Sigmoid colon (tissue), 7 donors: Measurements from ENCODE around the gene ROBO1. TPM values are rescaled to one million over a fixed set of nuclear protein-coding genes. Genes with fewer than 3 reads are reported as not detected.
"Not testable (repeated sequence)": the region's sequence is repeated elsewhere in the genome, so short reads cannot be mapped to it uniquely, and the experiment has no call there.

ENCODE experiments used
- DNase-seq: peaks from one replicate; pipeline ENCODE4 v3.0.0-alpha.2; 2019
- H3K27ac ChIP-seq, 4 donors: fragments of 200-600 bp; sonication (generic); one replicate each; pipeline ENCODE4 v1.5.1; 2016 to 2019; ENCODE audit warnings: mild to moderate bottlenecking in 1 of 4
- H3K27me3 ChIP-seq, 3 donors: fragments of 200-600 bp; sonication (generic); one replicate each; pipeline ENCODE4 v1.5.1; 2019; ENCODE audit warnings: mild to moderate bottlenecking in 1 of 3
- H3K36me3 ChIP-seq, 4 donors: fragments of 200-600 bp; sonication (generic); one replicate each; pipeline ENCODE4 v1.5.1; 2016 to 2019
- H3K4me1 ChIP-seq, 4 donors: fragments of 200-600 bp; sonication (generic); one replicate each; pipeline ENCODE4 v1.5.1; 2017 to 2019
- H3K4me3 ChIP-seq, 4 donors: fragments of 200-600 bp; sonication (generic); one replicate each; pipeline ENCODE4 v1.5.1; 2017 to 2019; ENCODE audit warnings: mild to moderate bottlenecking in 2 of 4, moderate library complexity in 1 of 4
- H3K9me3 ChIP-seq, 4 donors: fragments of 200-600 bp in 3 of 4; sonication (generic) in 3 of 4; one replicate each; pipeline versions ENCODE4 v1.5.1 to v1.6.1; 2013 to 2019
- EP300 ChIP-seq, 4 donors: sonication (generic); formaldehyde crosslinking; IDR thresholded peaks; one replicate each; pipeline ENCODE4 v1.6.1; 2017; ENCODE audit warnings: antibody characterized with exemption in 4 of 4
- POLR2A ChIP-seq, 2 donors: fragments of 450-650 bp; IDR thresholded peaks; one replicate each; pipeline ENCODE4 v1.6.1; 2016; ENCODE audit warnings: antibody characterized with exemption in 2 of 2, mild to moderate bottlenecking in 2 of 2, moderate library complexity in 2 of 2
- POLR2AphosphoS5 ChIP-seq, 4 donors: sonication (generic); formaldehyde crosslinking; IDR thresholded peaks; one replicate each; pipeline ENCODE4 v1.6.1; 2017; ENCODE audit warnings: antibody characterized with exemption in 4 of 4
- WGBS, 2 donors: extraction: QIAGEN DNeasy Blood & Tissue Kit; methylation state at CpG; one replicate each; pipeline ENCODE4 v1.1.7; 2013; 5-methylcytosine and 5-hydroxymethylcytosine counted together
- intact Hi-C: fragments of 100-400 bp; cut with DNase I; formaldehyde crosslinking; loops from one replicate; pipeline ENCODE4 v1.15.1; 2023
- polyA plus RNA-seq, 3 donors: library from polyadenylated mRNA; stranded (reverse); fragments of 200-250 nt; gene quantifications; one replicate each; pipeline ENCODE4 v1.2.3, GENCODE V29; 2013
- total RNA-seq, 4 donors: library from RNA; depleted of rRNA; stranded (reverse); fragments of >200 nt; gene quantifications; one replicate each; pipeline ENCODE4 v1.1.0, GENCODE V29; 2016
- TF ChIP-seq, protein P1 (sequence below), 4 experiments: fragments of 450-650 bp in 3 of 4; fragments of 200-600 bp in 1 of 4; IDR thresholded peaks; one replicate each; pipeline ENCODE4 v1.5.1; 2016 to 2019; ENCODE audit warnings: antibody characterized with exemption in 4 of 4, mild to moderate bottlenecking in 3 of 4, moderate library complexity in 2 of 4
- donor health status: healthy with polysubstance abuse.
- donor health status: Bipolar disorder and iron deficiency.
- donor health status: healthy.

ROBO1 gene
- total and polyA plus RNA-seq, 7 donors = 0.69 to 45.7 (median 32.4) TPM

GRCh38 chr3:79187426-79187825 is 580.4 kb downstream of the ROBO1 start:
- Histone ChIP-seq H3K36me3 (no peaks in the 10 kb centered on the region), H3K9me3 (no peaks in the 10 kb centered on the region), H3K4me3 (no peak overlapping the region), H3K27ac (no peak overlapping the region), H3K27me3 (no peaks in the 10 kb centered on the region), H3K4me1 (peaks cover 0 to 18% (median 5%) of the 10 kb centered on the region in 4 donors)
- intact Hi-C loops = no loop called here
- WGBS, 2 donors = 72 to 81% methylated on average over 5 of the region's 5 CpGs
- no peak for DNase-seq
- TF ChIP-seq POLR2AphosphoS5 (IDR thresholded peaks at IDR 0.05) (no peak), POLR2A (IDR thresholded peaks at IDR 0.05) (no peak)

DNA sequence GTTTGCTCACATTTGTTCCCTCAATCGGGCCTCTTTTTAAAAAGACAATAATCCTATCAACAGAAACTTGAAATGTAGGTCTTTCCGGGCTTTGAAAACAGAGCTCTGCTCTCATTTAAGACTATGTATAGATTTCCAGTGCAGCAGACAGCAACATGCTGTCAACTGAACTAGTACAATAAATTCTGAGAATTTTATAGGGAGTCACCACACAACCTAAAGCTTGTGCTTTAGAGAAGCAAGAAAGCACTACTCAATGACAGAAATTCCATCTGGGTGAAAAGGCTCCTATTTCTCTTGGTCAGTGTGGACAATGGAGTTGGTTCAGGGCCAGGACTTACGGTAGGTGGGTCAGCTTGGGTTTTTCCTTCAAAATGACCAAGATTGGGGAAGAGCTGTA is 583.5 kb downstream of the ROBO1 start:
- Histone ChIP-seq H3K4me1 (peaks cover 0 to 25% (median 7%) of the 10 kb centered on the region in 4 donors), H3K9me3 (no peaks in the 10 kb centered on the region), H3K4me3 (no peak overlapping the region), H3K36me3 (no peaks in the 10 kb centered on the region), H3K27me3 (no peaks in the 10 kb centered on the region), H3K27ac (no peak overlapping the region)
- intact Hi-C loops = no loop called here
- no peak for DNase-seq
- TF ChIP-seq POLR2AphosphoS5 (IDR thresholded peaks at IDR 0.05) (no peak), EP300 (IDR thresholded peaks at IDR 0.05) (no peak), POLR2A (IDR thresholded peaks at IDR 0.05) (no peak)
- TF ChIP-seq, protein P1, sequence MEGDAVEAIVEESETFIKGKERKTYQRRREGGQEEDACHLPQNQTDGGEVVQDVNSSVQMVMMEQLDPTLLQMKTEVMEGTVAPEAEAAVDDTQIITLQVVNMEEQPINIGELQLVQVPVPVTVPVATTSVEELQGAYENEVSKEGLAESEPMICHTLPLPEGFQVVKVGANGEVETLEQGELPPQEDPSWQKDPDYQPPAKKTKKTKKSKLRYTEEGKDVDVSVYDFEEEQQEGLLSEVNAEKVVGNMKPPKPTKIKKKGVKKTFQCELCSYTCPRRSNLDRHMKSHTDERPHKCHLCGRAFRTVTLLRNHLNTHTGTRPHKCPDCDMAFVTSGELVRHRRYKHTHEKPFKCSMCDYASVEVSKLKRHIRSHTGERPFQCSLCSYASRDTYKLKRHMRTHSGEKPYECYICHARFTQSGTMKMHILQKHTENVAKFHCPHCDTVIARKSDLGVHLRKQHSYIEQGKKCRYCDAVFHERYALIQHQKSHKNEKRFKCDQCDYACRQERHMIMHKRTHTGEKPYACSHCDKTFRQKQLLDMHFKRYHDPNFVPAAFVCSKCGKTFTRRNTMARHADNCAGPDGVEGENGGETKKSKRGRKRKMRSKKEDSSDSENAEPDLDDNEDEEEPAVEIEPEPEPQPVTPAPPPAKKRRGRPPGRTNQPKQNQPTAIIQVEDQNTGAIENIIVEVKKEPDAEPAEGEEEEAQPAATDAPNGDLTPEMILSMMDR (IDR thresholded peaks at IDR 0.05) = no peak
- 26 to 42% methylated on average over 3 of the region's 3 CpGs for WGBS, 2 donors

- intact Hi-C loops = no loop called here
- H3K27ac ChIP-seq = no peak overlapping the region
- no peaks in the 10 kb centered on the region for H3K9me3 ChIP-seq
- H3K4me1 ChIP-seq = peaks cover 0 to 31% (median 7%) of the 10 kb centered on the region in 4 donors
- WGBS, 2 donors = 74 to 88% methylated on average over 1 of the region's 1 CpG
- no peaks in the 10 kb centered on the region for H3K27me3 ChIP-seq
- DNase-seq = no peak
- no peak overlapping the region for H3K4me3 ChIP-seq
- no peak for TF ChIP-seq EP300 (IDR thresholded peaks at IDR 0.05)
- TF ChIP-seq POLR2AphosphoS5 (IDR thresholded peaks at IDR 0.05) = no peak
- TF ChIP-seq, protein P1 (IDR thresholded peaks at IDR 0.05) = no peak
- no peak for TF ChIP-seq POLR2A (IDR thresholded peaks at IDR 0.05)
- H3K36me3 ChIP-seq = no peaks in the 10 kb centered on the region
Measured at GRCh38 chr3:79183496-79183895, 584.3 kb downstream of the ROBO1 start.

GRCh38 chr3:79178471-79179180 is 589.2 kb downstream of the ROBO1 start:
- Histone ChIP-seq H3K4me1 (peaks cover 0 to 36% (median 11%) of the 10 kb centered on the region in 4 donors), H3K36me3 (no peaks in the 10 kb centered on the region), H3K4me3 (no peak overlapping the region), H3K27ac (no peak overlapping the region), H3K9me3 (no peaks in the 10 kb centered on the region), H3K27me3 (no peaks in the 10 kb centered on the region)
- intact Hi-C loops = no loop called here
- DNase-seq = no peak
- TF ChIP-seq, protein P1 (IDR thresholded peaks at IDR 0.05) = no peak
- TF ChIP-seq POLR2AphosphoS5 (IDR thresholded peaks at IDR 0.05) (no peak), POLR2A (IDR thresholded peaks at IDR 0.05) (no peak), EP300 (IDR thresholded peaks at IDR 0.05) (no peak)
- 52 to 56% methylated on average over 5 of the region's 5 CpGs for WGBS, 2 donors

- TF ChIP-seq POLR2AphosphoS5 (IDR thresholded peaks at IDR 0.05) = peak in 1 of 4 donors; percentile 39
- no peak for TF ChIP-seq POLR2A (IDR thresholded peaks at IDR 0.05)
- H3K4me1 ChIP-seq = peaks cover 0 to 29% (median 7%) of the 10 kb centered on the region in 4 donors
- no peak overlapping the region for H3K4me3 ChIP-seq
- no peaks in the 10 kb centered on the region for H3K36me3 ChIP-seq
- peak overlapping the region in 1 of 4 donors; percentile 15 for H3K27ac ChIP-seq
- 51 to 83% methylated on average over 1 of the region's 1 CpG for WGBS, 2 donors
- intact Hi-C loops = no loop called here
- no peak for DNase-seq
- no peaks in the 10 kb centered on the region for H3K27me3 ChIP-seq
- no peaks in the 10 kb centered on the region for H3K9me3 ChIP-seq
Measured at GRCh38 chr3:79175870-79176269, 591.9 kb downstream of the ROBO1 start.

DNA sequence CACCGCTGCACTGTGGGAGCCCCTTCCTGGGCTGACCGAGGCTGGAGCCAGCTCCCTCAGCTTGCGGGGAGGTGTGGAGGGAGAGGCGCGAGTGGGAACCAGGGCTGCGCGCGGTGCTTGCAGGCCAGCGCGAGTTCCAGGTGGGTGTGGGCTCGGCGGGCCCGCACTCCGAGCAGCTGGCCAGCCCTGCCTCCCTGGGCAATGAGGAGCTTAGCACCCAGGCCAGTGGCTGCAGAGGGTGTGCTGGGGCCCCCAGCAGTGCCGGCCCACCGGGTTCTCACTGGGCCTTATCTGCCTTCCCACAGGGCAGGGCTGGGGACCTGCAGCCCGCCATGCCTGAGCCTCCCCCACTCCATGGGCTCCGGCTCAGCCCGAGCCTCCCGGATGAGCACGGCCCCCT is 594.5 kb downstream of the ROBO1 start:
- H3K36me3 ChIP-seq, intact Hi-C loops, DNase-seq, H3K9me3 ChIP-seq, H3K27me3 ChIP-seq, H3K27ac ChIP-seq, H3K4me3 ChIP-seq: not testable (repeated sequence)
- WGBS, 2 donors = 94 to 96% methylated on average over 21 of the region's 21 CpGs
- H3K4me1 ChIP-seq = peaks cover 0 to 24% (median 11%) of the 10 kb centered on the region in 4 donors
